Measurements from ENCODE around the gene RBM38.

GRCh38 chr20:57342829-57343228 lies 48.4 kb upstream of the RBM38 start:
- no peak for TF ChIP-seq POLR2AphosphoS5 (IDR thresholded peaks at IDR 0.05; ENCODE audit: borderline replicate concordance, low read depth, low read length)
- TF ChIP-seq EZH2 (IDR thresholded peaks at IDR 0.05) = no peak
- TF ChIP-seq FOXP2 (optimal IDR thresholded peaks at IDR 0.05; ENCODE audit: control extremely low read depth, extremely low read length, insufficient read depth) = no peak

Measured in SK-N-MC (cell line).